ENCODE measurements around the gene NSUN3. TPM values are rescaled to one million over a fixed set of nuclear protein-coding genes. Genes with fewer than 3 reads are reported as not detected.

NSUN3 gene
- total and polyA plus RNA-seq, 4 donors, result 5.1 to 61.0 (median 9.3) TPM

DNA sequence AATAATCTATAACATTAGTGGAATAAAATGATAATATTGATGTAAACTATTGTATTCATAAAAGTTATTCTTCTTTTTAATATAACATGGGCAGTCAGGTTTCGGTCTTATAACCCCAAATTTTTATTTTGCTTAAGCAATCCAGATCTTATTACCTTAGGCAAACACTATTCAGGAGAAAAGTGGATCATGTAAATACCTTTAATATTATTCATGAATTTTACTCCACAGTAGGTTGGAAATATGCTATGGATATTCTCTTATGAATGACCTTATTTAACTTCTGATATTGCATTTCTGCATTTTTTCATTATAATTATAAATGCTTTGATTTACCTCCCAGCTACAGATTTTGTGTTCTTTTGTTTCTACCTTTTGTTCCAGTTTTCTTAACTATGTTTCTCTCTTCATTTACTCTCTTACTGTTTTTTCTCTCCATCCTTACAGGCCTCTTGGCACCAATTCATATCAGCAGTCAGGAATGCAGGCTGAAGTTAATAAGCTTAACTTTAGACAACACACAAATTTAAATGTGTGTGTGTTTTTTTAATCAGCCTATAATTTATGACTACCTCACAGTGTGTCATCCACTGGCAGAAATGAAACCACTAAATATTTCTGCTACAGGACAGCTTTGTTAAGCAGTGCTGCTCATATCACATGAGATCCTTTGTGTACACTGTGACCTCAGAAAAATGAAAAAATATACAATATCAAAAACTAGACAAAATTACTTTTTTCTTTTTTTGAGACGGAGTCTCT, 111.0 kb downstream of the NSUN3 start:
- no peak for ATAC-seq (ENCODE audit: insufficient read depth, low FRiP score)
- Histone ChIP-seq H3K27me3 (ENCODE audit: control insufficient read depth in 3 of 3, insufficient read depth in 3 of 3, low read length in 2 of 3) (no peaks in the 10 kb centered on the region), H3K4me1 (ENCODE audit: control insufficient read depth in 5 of 5, insufficient read depth in 5 of 5, low read length in 5 of 5) (no peaks in the 10 kb centered on the region), H3K4me3 (no peak overlapping the region), H3K9me3 (ENCODE audit: control insufficient read depth in 4 of 4, insufficient read depth in 3 of 4, low read length in 3 of 4) (peaks cover 0 to 2% (median 0%) of the 10 kb centered on the region in 4 donors), H3K36me3 (ENCODE audit: control insufficient read depth in 4 of 4, insufficient read depth in 4 of 4, low read length in 4 of 4) (no peaks in the 10 kb centered on the region), H3K9ac (ENCODE audit: insufficient read depth in 1 of 2, low read length in 2 of 2) (no peak overlapping the region), H3K27ac (ENCODE audit: low read depth in 1 of 2, low read length in 1 of 2) (no peak overlapping the region)
- 67 to 81% methylated on average over 2 of the region's 2 CpGs for WGBS, 2 donors
- TF ChIP-seq, protein P1, sequence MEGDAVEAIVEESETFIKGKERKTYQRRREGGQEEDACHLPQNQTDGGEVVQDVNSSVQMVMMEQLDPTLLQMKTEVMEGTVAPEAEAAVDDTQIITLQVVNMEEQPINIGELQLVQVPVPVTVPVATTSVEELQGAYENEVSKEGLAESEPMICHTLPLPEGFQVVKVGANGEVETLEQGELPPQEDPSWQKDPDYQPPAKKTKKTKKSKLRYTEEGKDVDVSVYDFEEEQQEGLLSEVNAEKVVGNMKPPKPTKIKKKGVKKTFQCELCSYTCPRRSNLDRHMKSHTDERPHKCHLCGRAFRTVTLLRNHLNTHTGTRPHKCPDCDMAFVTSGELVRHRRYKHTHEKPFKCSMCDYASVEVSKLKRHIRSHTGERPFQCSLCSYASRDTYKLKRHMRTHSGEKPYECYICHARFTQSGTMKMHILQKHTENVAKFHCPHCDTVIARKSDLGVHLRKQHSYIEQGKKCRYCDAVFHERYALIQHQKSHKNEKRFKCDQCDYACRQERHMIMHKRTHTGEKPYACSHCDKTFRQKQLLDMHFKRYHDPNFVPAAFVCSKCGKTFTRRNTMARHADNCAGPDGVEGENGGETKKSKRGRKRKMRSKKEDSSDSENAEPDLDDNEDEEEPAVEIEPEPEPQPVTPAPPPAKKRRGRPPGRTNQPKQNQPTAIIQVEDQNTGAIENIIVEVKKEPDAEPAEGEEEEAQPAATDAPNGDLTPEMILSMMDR (IDR thresholded peaks at IDR 0.05; ENCODE audit: control extremely low read depth, extremely low read depth), result no peak
- DNase-seq, result no peak

DNA sequence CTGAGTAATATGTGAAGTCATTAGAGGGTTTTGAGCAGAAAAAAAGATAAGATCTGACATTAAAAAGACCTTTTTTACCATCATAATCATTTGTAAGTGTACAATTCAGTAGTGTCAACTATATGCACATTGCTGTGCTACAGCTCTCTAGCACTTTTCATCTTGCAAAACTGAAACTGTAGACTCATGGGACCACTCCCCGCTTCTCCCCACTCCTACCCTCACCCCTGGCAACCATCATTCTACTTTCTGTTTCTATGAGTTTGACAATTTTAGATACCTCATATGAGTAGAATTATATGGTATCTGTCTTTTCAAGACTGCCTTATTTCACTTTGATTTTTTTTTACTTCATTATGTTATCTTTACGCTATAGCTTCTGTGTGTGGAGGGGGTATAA, 112.8 kb downstream of the NSUN3 start:
- DNase-seq, result no peak
- TF ChIP-seq, protein P1 (IDR thresholded peaks at IDR 0.05; ENCODE audit: control extremely low read depth, extremely low read depth), result no peak
- no peaks in the 10 kb centered on the region for H3K9me3 ChIP-seq (ENCODE audit: control insufficient read depth in 4 of 4, insufficient read depth in 3 of 4, low read length in 3 of 4)
- no peak overlapping the region for H3K4me3 ChIP-seq
- 91 to 96% methylated on average over 2 of the region's 2 CpGs for WGBS, 2 donors
- H3K4me1 ChIP-seq (ENCODE audit: control insufficient read depth in 5 of 5, insufficient read depth in 5 of 5, low read length in 5 of 5), result no peaks in the 10 kb centered on the region
- no peaks in the 10 kb centered on the region for H3K36me3 ChIP-seq (ENCODE audit: control insufficient read depth in 4 of 4, insufficient read depth in 4 of 4, low read length in 4 of 4)
- no peak overlapping the region for H3K27ac ChIP-seq (ENCODE audit: low read depth in 1 of 2, low read length in 1 of 2)
- H3K27me3 ChIP-seq (ENCODE audit: control insufficient read depth in 3 of 3, insufficient read depth in 3 of 3, low read length in 2 of 3), result no peaks in the 10 kb centered on the region
- no peak for ATAC-seq (ENCODE audit: insufficient read depth, low FRiP score)
- H3K9ac ChIP-seq (ENCODE audit: insufficient read depth in 1 of 2, low read length in 2 of 2), result no peak overlapping the region

DNA sequence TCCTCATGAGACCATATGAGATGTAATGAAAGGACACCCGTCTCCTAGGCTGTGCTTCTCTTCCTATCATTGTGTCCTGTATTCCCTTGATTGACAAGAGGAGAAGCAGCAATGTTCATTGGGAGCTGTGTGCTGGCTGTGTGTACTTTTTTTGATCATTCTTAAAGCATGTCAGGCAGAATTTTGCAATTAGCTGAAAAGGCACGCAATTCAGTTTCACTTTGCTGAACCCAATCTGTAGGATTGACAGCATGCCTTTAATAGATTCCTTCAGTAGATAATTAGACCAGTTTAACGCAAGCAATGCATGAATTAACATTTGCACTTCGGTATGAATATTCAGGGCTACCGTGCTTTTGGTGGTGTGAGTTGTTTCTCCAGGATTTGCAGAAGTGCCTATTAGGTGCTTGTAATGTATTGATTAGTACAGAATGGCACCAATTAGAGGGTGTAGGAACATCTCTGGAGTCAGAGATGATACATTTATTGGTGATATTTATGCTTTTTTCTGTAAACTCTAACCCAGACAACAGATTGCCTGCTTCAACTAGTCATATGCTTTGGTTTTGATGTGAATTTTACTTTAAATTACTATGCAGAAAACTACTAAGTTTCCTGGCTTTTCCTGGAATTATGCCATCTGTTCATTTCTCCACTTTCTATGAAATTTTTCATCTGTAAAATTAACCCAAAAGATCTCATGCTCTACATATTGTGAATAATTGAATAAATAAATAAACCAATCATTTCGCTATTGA, 114.3 kb downstream of the NSUN3 start:
- DNase-seq, result no peak
- H3K27me3 ChIP-seq (ENCODE audit: control insufficient read depth in 3 of 3, insufficient read depth in 3 of 3, low read length in 2 of 3), result no peaks in the 10 kb centered on the region
- 70 to 88% methylated on average over 6 of the region's 6 CpGs for WGBS, 2 donors
- H3K9me3 ChIP-seq (ENCODE audit: control insufficient read depth in 4 of 4, insufficient read depth in 3 of 4, low read length in 3 of 4), result no peaks in the 10 kb centered on the region
- H3K4me3 ChIP-seq, result no peak overlapping the region
- H3K9ac ChIP-seq (ENCODE audit: insufficient read depth in 1 of 2, low read length in 2 of 2), result no peak overlapping the region
- no peak for ATAC-seq (ENCODE audit: insufficient read depth, low FRiP score)
- no peaks in the 10 kb centered on the region for H3K4me1 ChIP-seq (ENCODE audit: control insufficient read depth in 5 of 5, insufficient read depth in 5 of 5, low read length in 5 of 5)
- H3K36me3 ChIP-seq (ENCODE audit: control insufficient read depth in 4 of 4, insufficient read depth in 4 of 4, low read length in 4 of 4), result no peaks in the 10 kb centered on the region
- H3K27ac ChIP-seq (ENCODE audit: low read depth in 1 of 2, low read length in 1 of 2), result no peak overlapping the region
- TF ChIP-seq, protein P1 (IDR thresholded peaks at IDR 0.05; ENCODE audit: control extremely low read depth, extremely low read depth), result no peak

Other genes starting within 250 kb of the NSUN3 start
- gene PROS1, start 89.2 kb upstream of the NSUN3 start, total RNA-seq, result 10 to 100 TPM; 37.9 to 70.3 TPM
- gene PROS1, start 89.2 kb upstream of the NSUN3 start, polyA plus RNA-seq, result 10 to 100 TPM; 16.2 to 27.7 TPM
- 10 to 100 TPM; 17.3 to 19.6 TPM for gene ARL13B, start 82.9 kb upstream of the NSUN3 start, total RNA-seq
- gene ARL13B, start 82.9 kb upstream of the NSUN3 start, polyA plus RNA-seq, result 1 to 10 TPM; 8.4 to 9.1 TPM
- 1 to 10 TPM; 1.6 to 8.0 TPM for gene STX19, start 34.5 kb upstream of the NSUN3 start, total RNA-seq
- gene STX19, start 34.5 kb upstream of the NSUN3 start, polyA plus RNA-seq, result 10 to 100 TPM in 1 of 2 donors, 1 to 10 TPM in 1; 2.1 to 11.3 TPM
- 1 to 10 TPM; 6.2 to 8.1 TPM for gene DHFR2, start 145 bp upstream of the NSUN3 start, total RNA-seq
- 1 to 10 TPM; 3.5 to 4.0 TPM for gene DHFR2, start 145 bp upstream of the NSUN3 start, polyA plus RNA-seq

Data from lung (tissue), 12 donors.